ENCODE results near the gene ZNF182. TPM values are rescaled to one million over a fixed set of nuclear protein-coding genes. Genes with fewer than 3 reads are reported as not detected.

ZNF182 gene
- total RNA-seq, 1 experiment from 2014 or later, result 6.2 TPM

DNA sequence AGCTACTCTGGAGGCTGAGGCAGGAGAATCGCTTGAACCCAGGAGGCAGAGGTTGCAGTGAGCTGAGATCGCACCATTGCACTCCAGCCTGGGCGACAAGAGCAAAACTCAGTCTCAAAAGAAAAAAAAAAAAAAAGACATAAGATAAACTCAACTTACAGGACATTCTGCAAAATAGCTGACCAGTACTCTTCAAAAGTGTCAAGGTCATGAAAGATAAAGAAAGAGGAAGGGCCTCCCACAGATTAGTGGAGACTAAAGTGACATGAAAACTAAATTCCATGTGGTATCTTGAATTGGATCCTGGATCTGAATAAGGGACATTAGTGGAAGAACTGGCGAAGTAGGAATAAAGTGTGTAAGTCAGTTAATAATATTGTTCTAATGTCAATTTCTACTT, 63.3 kb downstream of the ZNF182 start:
- ChIA-PET POLR2A (no interaction called here), CTCF (no interaction called here)
- no peaks in the 10 kb centered on the region for H3K36me3 Mint-ChIP-seq
- no peak overlapping the region for H3K27ac Mint-ChIP-seq
- H3K4me3 Mint-ChIP-seq, result no peak overlapping the region
- DNase-seq (ENCODE audit: low spot score) (no peak), ATAC-seq (no peak)
- H3K4me1 Mint-ChIP-seq, result peaks cover 12% of the 10 kb centered on the region
- TF ChIP-seq GABPB1 (CRISPR knock-in tag; IDR thresholded peaks at IDR 0.05) (no peak), ATF1 (CRISPR knock-in tag; IDR thresholded peaks at IDR 0.05) (no peak), ETV6 (CRISPR knock-in tag; IDR thresholded peaks at IDR 0.05) (no peak), NR2C2 (CRISPR knock-in tag; IDR thresholded peaks at IDR 0.05) (no peak), NR1H2 (CRISPR knock-in tag; IDR thresholded peaks at IDR 0.05) (no peak), TEAD1 (CRISPR knock-in tag; IDR thresholded peaks at IDR 0.05) (no peak), ZNF317 (CRISPR knock-in tag; IDR thresholded peaks at IDR 0.05; ENCODE audit: borderline replicate concordance, low read depth) (no peak)
- TF ChIP-seq, protein P1, sequence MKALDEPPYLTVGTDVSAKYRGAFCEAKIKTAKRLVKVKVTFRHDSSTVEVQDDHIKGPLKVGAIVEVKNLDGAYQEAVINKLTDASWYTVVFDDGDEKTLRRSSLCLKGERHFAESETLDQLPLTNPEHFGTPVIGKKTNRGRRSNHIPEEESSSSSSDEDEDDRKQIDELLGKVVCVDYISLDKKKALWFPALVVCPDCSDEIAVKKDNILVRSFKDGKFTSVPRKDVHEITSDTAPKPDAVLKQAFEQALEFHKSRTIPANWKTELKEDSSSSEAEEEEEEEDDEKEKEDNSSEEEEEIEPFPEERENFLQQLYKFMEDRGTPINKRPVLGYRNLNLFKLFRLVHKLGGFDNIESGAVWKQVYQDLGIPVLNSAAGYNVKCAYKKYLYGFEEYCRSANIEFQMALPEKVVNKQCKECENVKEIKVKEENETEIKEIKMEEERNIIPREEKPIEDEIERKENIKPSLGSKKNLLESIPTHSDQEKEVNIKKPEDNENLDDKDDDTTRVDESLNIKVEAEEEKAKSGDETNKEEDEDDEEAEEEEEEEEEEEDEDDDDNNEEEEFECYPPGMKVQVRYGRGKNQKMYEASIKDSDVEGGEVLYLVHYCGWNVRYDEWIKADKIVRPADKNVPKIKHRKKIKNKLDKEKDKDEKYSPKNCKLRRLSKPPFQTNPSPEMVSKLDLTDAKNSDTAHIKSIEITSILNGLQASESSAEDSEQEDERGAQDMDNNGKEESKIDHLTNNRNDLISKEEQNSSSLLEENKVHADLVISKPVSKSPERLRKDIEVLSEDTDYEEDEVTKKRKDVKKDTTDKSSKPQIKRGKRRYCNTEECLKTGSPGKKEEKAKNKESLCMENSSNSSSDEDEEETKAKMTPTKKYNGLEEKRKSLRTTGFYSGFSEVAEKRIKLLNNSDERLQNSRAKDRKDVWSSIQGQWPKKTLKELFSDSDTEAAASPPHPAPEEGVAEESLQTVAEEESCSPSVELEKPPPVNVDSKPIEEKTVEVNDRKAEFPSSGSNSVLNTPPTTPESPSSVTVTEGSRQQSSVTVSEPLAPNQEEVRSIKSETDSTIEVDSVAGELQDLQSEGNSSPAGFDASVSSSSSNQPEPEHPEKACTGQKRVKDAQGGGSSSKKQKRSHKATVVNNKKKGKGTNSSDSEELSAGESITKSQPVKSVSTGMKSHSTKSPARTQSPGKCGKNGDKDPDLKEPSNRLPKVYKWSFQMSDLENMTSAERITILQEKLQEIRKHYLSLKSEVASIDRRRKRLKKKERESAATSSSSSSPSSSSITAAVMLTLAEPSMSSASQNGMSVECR (CRISPR knock-in tag; IDR thresholded peaks at IDR 0.05; ENCODE audit: borderline replicate concordance), result no peak
- TF ChIP-seq, protein P2, sequence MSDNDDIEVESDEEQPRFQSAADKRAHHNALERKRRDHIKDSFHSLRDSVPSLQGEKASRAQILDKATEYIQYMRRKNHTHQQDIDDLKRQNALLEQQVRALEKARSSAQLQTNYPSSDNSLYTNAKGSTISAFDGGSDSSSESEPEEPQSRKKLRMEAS (CRISPR knock-in tag; IDR thresholded peaks at IDR 0.05), result no peak
- TF ChIP-seq, protein P3, sequence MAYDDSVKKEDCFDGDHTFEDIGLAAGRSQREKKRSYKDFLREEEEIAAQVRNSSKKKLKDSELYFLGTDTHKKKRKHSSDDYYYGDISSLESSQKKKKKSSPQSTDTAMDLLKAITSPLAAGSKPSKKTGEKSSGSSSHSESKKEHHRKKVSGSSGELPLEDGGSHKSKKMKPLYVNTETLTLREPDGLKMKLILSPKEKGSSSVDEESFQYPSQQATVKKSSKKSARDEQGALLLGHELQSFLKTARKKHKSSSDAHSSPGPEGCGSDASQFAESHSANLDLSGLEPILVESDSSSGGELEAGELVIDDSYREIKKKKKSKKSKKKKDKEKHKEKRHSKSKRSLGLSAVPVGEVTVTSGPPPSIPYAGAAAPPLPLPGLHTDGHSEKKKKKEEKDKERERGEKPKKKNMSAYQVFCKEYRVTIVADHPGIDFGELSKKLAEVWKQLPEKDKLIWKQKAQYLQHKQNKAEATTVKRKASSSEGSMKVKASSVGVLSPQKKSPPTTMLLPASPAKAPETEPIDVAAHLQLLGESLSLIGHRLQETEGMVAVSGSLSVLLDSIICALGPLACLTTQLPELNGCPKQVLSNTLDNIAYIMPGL (CRISPR knock-in tag; IDR thresholded peaks at IDR 0.05), result no peak
- TF ChIP-seq, protein P4, sequence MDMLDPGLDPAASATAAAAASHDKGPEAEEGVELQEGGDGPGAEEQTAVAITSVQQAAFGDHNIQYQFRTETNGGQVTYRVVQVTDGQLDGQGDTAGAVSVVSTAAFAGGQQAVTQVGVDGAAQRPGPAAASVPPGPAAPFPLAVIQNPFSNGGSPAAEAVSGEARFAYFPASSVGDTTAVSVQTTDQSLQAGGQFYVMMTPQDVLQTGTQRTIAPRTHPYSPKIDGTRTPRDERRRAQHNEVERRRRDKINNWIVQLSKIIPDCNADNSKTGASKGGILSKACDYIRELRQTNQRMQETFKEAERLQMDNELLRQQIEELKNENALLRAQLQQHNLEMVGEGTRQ (CRISPR knock-in tag; IDR thresholded peaks at IDR 0.05), result no peak
- no peaks in the 10 kb centered on the region; the same call in 1 of the 2 replicates for H3K27me3 Mint-ChIP-seq (ENCODE audit: low read depth)
- peaks cover 13% of the 10 kb centered on the region for H3K9me3 Mint-ChIP-seq

DNA sequence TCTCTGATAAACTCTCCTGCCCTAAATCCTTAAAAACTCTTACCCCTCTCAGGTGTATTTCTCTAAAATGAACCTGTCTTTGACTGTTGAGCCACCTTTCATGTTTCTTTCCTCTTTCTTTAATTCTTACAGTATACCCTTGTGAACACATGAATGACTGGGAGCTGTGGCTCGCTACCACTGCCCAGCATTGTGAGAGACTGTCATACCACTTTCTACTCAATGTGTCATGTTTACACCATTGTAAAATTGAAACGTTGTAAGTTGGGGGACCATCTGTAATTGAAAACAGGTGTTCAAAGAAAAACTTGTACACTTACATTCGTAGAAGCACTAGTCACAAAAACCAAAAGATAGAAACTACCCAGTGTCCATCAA, 66.9 kb downstream of the ZNF182 start:
- ATAC-seq, result no peak
- ChIA-PET CTCF (interaction anchor here (1.0 kb wide), 1 partner anchor 22 kb away, joined by 7 read pairs; no protein-coding TSS in a partner anchor), POLR2A (no interaction called here)
- peaks cover 14% of the 10 kb centered on the region for H3K4me1 Mint-ChIP-seq
- no peaks in the 10 kb centered on the region; the same call in 1 of the 2 replicates for H3K27me3 Mint-ChIP-seq (ENCODE audit: low read depth)
- no peaks in the 10 kb centered on the region for H3K36me3 Mint-ChIP-seq
- H3K27ac Mint-ChIP-seq, result no peak overlapping the region
- DNase-seq (ENCODE audit: low spot score), result no peak
- H3K4me3 Mint-ChIP-seq, result no peak overlapping the region
- H3K9me3 Mint-ChIP-seq, result no peaks in the 10 kb centered on the region; the same call in 1 of the 2 replicates
- TF ChIP-seq RORB (CRISPR knock-in tag; IDR thresholded peaks at IDR 0.05) (no peak), PRRX2 (CRISPR knock-in tag; IDR thresholded peaks at IDR 0.05) (no peak), FOXP1 (CRISPR knock-in tag; IDR thresholded peaks at IDR 0.05; ENCODE audit: borderline replicate concordance) (no peak), MXD4 (CRISPR knock-in tag; IDR thresholded peaks at IDR 0.05; ENCODE audit: borderline replicate concordance) (no peak), ZNF317 (CRISPR knock-in tag; IDR thresholded peaks at IDR 0.05; ENCODE audit: borderline replicate concordance, low read depth) (no peak), ZNF423 (CRISPR knock-in tag; IDR thresholded peaks at IDR 0.05) (no peak)
- TF ChIP-seq, protein P5, sequence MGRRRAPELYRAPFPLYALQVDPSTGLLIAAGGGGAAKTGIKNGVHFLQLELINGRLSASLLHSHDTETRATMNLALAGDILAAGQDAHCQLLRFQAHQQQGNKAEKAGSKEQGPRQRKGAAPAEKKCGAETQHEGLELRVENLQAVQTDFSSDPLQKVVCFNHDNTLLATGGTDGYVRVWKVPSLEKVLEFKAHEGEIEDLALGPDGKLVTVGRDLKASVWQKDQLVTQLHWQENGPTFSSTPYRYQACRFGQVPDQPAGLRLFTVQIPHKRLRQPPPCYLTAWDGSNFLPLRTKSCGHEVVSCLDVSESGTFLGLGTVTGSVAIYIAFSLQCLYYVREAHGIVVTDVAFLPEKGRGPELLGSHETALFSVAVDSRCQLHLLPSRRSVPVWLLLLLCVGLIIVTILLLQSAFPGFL (CRISPR knock-in tag; IDR thresholded peaks at IDR 0.05; ENCODE audit: borderline replicate concordance), result no peak
- TF ChIP-seq, protein P6, sequence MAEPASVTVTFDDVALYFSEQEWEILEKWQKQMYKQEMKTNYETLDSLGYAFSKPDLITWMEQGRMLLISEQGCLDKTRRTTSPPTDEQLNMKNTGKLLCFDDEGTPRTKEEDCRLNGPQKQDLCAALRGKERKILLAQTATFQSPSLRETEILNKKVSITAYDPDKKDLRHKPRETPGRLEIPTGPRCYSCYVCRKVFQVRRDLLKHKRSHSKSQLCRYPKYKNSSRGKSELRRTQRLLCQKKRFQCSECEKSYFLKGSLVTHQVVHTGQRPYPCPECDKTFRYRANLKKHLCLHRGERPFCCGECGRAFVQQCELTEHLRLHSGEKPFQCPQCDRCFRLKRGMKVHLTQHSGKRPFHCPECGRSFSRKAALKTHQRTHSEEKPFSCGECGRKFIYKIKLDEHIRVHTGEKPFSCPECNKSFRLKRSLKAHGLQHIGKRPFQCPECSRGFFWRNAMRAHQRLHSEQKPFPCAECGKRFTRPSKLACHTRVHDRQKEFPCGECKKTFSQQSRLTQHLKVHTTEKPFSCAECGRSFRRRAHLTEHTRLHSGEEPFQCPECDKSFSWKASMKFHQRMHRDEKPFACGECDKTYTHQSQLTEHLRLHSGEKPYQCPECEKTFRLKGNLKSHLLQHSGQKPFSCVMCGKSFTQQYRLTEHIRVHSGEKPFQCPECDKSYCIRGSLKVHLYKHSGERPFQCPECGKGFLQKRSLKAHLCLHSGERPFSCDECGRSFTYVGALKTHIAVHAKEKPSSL (CRISPR knock-in tag; conservative IDR thresholded peaks at IDR 0.05), result no peak
- TF ChIP-seq, protein P1 (CRISPR knock-in tag; IDR thresholded peaks at IDR 0.05; ENCODE audit: borderline replicate concordance), result no peak
